ENCODE results near the gene PHACTR3. TPM values are rescaled to one million over a fixed set of nuclear protein-coding genes. Genes with fewer than 3 reads are reported as not detected.

Gene PHACTR3
- total RNA-seq, 1 experiment from 2014 or later, result not detected

GRCh38 chr20:59645271-59645670 lies 40.9 kb downstream of the PHACTR3 start:
- DNase-seq, result no peak
- H3K9me3 ChIP-seq, result no peaks in the 10 kb centered on the region
- H3K4me3 ChIP-seq, result no peak overlapping the region
- H3K36me3 ChIP-seq, result no peaks in the 10 kb centered on the region
- no peaks in the 10 kb centered on the region; the same call in 1 of the 2 replicates for H3K27me3 ChIP-seq

- Histone ChIP-seq H3K27me3 (no peaks in the 10 kb centered on the region; the same call in 1 of the 2 replicates), H3K9me3 (no peaks in the 10 kb centered on the region), H3K36me3 (no peaks in the 10 kb centered on the region), H3K4me3 (no peak overlapping the region)
- no peak for DNase-seq
Measured at GRCh38 chr20:59645761-59646171, 41.4 kb downstream of the PHACTR3 start.

GRCh38 chr20:59646487-59646886 lies 42.1 kb downstream of the PHACTR3 start:
- H3K4me3 ChIP-seq, result no peak overlapping the region
- no peaks in the 10 kb centered on the region for H3K27me3 ChIP-seq
- no peaks in the 10 kb centered on the region for H3K9me3 ChIP-seq
- H3K36me3 ChIP-seq, result no peaks in the 10 kb centered on the region
- no peak for DNase-seq

- no peaks in the 10 kb centered on the region for H3K9me3 ChIP-seq
- DNase-seq, result no peak
- no peaks in the 10 kb centered on the region for H3K27me3 ChIP-seq
- H3K36me3 ChIP-seq, result no peaks in the 10 kb centered on the region
- H3K4me3 ChIP-seq, result no peak overlapping the region
Measured at GRCh38 chr20:59647271-59647670, 42.9 kb downstream of the PHACTR3 start.

GRCh38 chr20:59648466-59649070 lies 44.2 kb downstream of the PHACTR3 start:
- Histone ChIP-seq H3K27me3 (no peaks in the 10 kb centered on the region), H3K9me3 (no peaks in the 10 kb centered on the region), H3K36me3 (no peaks in the 10 kb centered on the region), H3K4me3 (no peak overlapping the region)
- no peak for DNase-seq

GRCh38 chr20:59650418-59650817 lies 46.1 kb downstream of the PHACTR3 start:
- DNase-seq, result no peak
- Histone ChIP-seq H3K36me3 (no peaks in the 10 kb centered on the region), H3K27me3 (no peaks in the 10 kb centered on the region), H3K4me3 (no peak overlapping the region), H3K9me3 (no peaks in the 10 kb centered on the region)

GRCh38 chr20:59652381-59652780 lies 48.0 kb downstream of the PHACTR3 start:
- Histone ChIP-seq H3K27me3 (no peaks in the 10 kb centered on the region), H3K36me3 (no peaks in the 10 kb centered on the region), H3K9me3 (peaks cover 12% of the 10 kb centered on the region), H3K4me3 (no peak overlapping the region)
- no peak for DNase-seq

- Histone ChIP-seq H3K9me3 (peaks cover 22% of the 10 kb centered on the region), H3K4me3 (no peak overlapping the region), H3K36me3 (no peaks in the 10 kb centered on the region), H3K27me3 (no peaks in the 10 kb centered on the region)
- DNase-seq, result no peak
Measured at GRCh38 chr20:59656417-59656816, 52.1 kb downstream of the PHACTR3 start.

GRCh38 chr20:59657459-59658046 lies 53.2 kb downstream of the PHACTR3 start:
- peaks cover 22% of the 10 kb centered on the region for H3K9me3 ChIP-seq
- no peaks in the 10 kb centered on the region for H3K27me3 ChIP-seq
- no peak overlapping the region for H3K4me3 ChIP-seq
- DNase-seq, result no peak
- no peaks in the 10 kb centered on the region for H3K36me3 ChIP-seq

- no peaks in the 10 kb centered on the region for H3K36me3 ChIP-seq
- peaks cover 22% of the 10 kb centered on the region for H3K9me3 ChIP-seq
- DNase-seq, result no peak
- H3K27me3 ChIP-seq, result no peaks in the 10 kb centered on the region
- no peak overlapping the region for H3K4me3 ChIP-seq
Measured at GRCh38 chr20:59660471-59660870, 56.1 kb downstream of the PHACTR3 start.

- Histone ChIP-seq H3K27me3 (no peaks in the 10 kb centered on the region), H3K9me3 (peaks cover 22% of the 10 kb centered on the region), H3K4me3 (no peak overlapping the region), H3K36me3 (no peaks in the 10 kb centered on the region)
- DNase-seq, result no peak
Measured at GRCh38 chr20:59661153-59661552, 56.8 kb downstream of the PHACTR3 start.

GRCh38 chr20:59661621-59662020 lies 57.3 kb downstream of the PHACTR3 start:
- no peaks in the 10 kb centered on the region for H3K36me3 ChIP-seq
- DNase-seq, result no peak

GRCh38 chr20:59662161-59662560 lies 57.8 kb downstream of the PHACTR3 start:
- no peaks in the 10 kb centered on the region for H3K36me3 ChIP-seq
- no peaks in the 10 kb centered on the region for H3K27me3 ChIP-seq
- no peak for DNase-seq
- no peak overlapping the region for H3K4me3 ChIP-seq
- peaks cover 13% of the 10 kb centered on the region for H3K9me3 ChIP-seq

More at GRCh38 chr20:59661621-59662020, 57.3 kb downstream of the PHACTR3 start:
- H3K27me3 ChIP-seq, result no peaks in the 10 kb centered on the region
- no peak overlapping the region for H3K4me3 ChIP-seq
- peaks cover 18% of the 10 kb centered on the region for H3K9me3 ChIP-seq

- Histone ChIP-seq H3K27me3 (no peaks in the 10 kb centered on the region), H3K4me3 (no peak overlapping the region), H3K9me3 (peaks cover 5% of the 10 kb centered on the region), H3K36me3 (no peaks in the 10 kb centered on the region)
- DNase-seq, result no peak
Measured at GRCh38 chr20:59662856-59663512, 58.6 kb downstream of the PHACTR3 start.

GRCh38 chr20:59663513-59664060 lies 59.2 kb downstream of the PHACTR3 start:
- Histone ChIP-seq H3K9me3 (no peaks in the 10 kb centered on the region), H3K27me3 (no peaks in the 10 kb centered on the region), H3K36me3 (no peaks in the 10 kb centered on the region), H3K4me3 (no peak overlapping the region)
- DNase-seq, result no peak

- no peaks in the 10 kb centered on the region for H3K36me3 ChIP-seq
- no peaks in the 10 kb centered on the region for H3K27me3 ChIP-seq
- no peak for DNase-seq
- no peaks in the 10 kb centered on the region for H3K9me3 ChIP-seq
- H3K4me3 ChIP-seq, result no peak overlapping the region
Measured at GRCh38 chr20:59664421-59664941, 60.1 kb downstream of the PHACTR3 start.

Data from MG63 (cell line).